Occipital lobe (tissue), 2 donors: ENCODE measurements around the gene PMFBP1. TPM values are rescaled to one million over a fixed set of nuclear protein-coding genes. Genes with fewer than 3 reads are reported as not detected.

ENCODE experiments used
- DNase-seq: peaks from one replicate; lab custom pipeline; 2025; lab: John Stamatoyannopoulos, UW
- total RNA-seq: library from RNA; depleted of rRNA; stranded (reverse); fragments of >200 nt; gene quantifications from one replicate; pipeline ENCODE4 v1.2.3, GENCODE V29; 2014

PMFBP1 gene
- total RNA-seq, 1 donor from 2014 or later: 2.5 TPM

DNA sequence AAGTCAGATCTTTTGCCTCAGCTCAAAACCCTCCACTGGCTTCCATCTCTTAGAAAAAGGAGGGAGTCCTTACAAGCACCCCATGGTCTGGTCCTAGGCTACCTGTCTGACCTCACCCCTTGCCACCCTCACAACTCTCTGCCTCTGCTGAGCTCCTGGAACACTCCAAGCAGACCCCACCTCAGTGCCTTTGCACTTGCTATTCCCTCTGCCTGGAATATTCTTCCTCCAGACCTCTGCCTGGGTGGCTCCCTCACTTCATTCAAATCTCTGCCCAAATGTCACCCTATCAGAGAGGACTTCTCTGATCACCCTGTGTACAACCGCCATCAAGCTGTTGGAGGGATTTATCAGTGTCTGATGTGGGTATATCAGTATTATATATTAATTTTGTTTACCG lies 37.4 kb downstream of the PMFBP1 start:
- no peak for DNase-seq

DNA sequence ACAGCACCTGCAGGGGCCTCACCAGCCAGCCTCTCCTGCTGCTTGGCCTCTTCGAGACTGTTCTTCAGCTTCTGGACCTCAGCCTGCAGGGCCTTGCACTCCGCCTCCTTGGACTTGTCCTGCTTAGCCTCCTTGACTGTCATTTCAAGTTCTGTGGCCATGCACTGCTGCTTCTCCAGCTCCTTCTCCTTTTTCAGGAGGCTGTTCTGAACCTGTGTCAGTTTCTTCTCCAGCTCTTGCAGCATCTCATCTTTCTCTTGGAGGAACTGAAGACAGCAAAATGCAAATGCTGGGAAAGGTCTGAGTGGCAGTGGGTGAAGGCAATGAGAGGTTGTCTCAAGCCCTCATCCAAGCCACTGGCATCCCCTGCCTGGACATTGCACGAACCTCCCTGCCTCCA lies 39.2 kb downstream of the PMFBP1 start:
- DNase-seq: no peak

DNA sequence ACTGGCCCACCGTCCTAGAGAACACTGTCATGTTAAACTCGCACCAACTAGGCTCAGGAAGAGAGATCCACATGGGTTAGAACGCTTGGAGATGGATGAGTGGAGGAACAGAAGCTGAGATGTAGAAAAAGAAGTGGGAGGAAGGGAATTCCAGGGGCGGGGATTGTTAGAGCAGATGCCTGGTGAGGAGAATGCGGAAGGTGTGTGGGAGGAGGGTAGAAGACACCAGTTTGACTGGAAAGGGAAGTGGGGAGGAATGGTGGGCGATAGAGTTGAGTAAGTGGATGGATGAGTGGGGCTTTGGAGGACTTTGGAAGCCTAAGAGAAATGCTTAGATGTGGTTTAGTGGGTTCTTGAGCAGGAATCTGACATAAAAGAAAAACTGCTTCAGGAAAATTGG lies 40.9 kb downstream of the PMFBP1 start:
- no peak for DNase-seq

DNA sequence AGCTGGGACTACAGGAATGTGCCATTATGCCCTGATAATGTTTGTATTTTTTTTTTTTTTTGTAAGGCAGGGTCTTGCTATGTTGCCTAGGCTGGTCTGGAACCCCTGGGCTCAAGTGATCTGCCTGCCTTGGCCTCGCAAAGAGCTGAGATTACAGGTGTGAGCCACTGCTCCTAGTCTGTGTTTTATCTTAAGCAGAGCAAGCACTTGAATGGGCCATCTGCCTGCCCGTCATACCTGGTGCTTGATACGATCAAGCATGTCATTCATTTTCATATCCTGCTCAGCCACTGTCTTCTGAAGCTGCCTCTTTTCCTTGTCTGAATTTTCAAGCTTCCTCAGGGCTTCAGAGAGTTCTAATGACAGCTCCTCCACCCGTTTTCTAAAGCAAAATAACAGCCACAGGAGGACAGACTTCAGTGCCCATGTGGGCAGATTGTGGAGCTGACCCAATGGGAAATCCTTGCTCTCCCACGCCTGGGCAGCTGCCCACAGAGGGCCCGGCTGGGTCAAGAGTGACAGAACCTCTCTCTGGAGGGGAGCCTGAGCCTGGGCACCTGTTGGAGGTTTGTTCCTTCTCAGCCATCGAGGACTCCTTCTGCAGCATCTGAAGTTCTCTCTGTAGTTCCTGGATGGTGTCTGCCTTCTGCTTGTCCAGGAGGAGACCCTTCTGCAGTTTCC lies 41.8 kb downstream of the PMFBP1 start:
- DNase-seq: no peak

DNA sequence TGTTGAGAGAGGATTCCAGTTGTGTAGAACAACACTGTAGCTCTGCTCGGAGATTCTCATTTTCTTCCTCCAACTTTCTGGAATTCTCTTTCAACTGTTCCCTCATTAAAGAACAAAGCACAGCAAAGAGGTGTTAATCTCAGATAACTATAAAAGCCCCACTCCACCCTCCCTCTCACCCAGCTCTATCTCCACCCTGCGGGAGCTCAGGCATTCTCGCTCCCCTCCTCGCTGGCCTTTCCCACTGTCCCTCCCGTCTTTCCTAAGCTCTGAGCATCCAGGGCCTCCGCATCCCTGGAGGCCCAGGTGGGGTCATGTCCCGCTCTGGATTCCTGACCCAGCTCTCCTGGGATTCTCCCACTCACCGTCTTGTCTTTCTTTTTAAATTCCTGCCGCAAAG lies 43.3 kb downstream of the PMFBP1 start:
- no peak for DNase-seq

DNA sequence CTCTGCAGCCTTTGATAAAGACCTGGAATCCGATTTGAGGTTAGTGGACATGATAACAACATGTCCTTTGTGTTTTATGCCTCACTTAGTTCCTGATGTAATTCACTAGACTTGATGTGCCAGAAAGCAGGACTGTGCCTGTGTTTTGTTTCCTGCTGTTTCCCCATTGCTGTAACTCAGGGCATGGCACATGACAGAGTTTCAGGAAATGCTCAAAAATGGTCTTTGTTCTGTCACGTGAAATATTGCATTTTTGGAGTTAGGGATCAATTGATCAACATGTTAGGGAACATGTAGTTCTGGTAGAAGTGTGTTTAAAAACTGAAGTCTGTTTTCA lies 45.6 kb downstream of the PMFBP1 start:
- DNase-seq: no peak

DNA sequence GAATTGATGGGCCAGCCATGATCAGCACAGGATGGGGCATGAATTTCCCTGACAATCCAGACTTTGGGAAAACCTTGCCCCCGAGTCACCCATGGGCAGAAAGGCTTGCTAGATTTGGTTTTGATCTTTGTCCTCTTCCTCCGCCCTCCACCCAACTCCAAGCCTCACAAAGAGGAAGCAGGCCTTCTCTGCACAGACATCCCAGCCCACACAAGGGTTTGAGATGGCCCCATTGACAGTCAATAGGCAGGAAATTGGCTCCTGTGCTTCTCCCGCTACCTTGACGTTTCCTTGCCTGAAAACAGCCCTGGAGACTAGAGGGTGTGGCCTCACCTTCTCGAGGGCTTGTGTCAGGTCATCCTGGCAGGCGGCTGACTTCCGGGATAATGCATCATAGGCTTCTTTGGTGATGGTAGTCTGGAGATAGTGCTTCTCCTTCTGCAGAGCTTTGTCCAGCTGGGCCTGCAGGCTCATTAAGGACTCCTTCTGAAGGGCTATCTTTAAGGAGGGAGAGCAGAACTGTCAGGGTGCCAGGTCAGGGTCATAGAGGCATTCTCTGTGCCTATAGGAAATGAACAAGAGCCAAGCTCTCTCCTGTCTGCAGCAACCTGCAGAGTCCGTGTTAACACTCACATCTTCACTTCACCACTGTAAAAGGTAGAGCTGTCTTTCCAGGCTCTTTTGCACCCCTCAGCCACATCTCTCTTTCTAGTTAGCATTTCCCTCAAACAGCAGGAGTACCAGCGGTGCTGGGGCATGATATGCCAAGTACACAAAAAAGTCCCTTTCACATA lies 46.1 kb downstream of the PMFBP1 start:
- DNase-seq: no peak

DNA sequence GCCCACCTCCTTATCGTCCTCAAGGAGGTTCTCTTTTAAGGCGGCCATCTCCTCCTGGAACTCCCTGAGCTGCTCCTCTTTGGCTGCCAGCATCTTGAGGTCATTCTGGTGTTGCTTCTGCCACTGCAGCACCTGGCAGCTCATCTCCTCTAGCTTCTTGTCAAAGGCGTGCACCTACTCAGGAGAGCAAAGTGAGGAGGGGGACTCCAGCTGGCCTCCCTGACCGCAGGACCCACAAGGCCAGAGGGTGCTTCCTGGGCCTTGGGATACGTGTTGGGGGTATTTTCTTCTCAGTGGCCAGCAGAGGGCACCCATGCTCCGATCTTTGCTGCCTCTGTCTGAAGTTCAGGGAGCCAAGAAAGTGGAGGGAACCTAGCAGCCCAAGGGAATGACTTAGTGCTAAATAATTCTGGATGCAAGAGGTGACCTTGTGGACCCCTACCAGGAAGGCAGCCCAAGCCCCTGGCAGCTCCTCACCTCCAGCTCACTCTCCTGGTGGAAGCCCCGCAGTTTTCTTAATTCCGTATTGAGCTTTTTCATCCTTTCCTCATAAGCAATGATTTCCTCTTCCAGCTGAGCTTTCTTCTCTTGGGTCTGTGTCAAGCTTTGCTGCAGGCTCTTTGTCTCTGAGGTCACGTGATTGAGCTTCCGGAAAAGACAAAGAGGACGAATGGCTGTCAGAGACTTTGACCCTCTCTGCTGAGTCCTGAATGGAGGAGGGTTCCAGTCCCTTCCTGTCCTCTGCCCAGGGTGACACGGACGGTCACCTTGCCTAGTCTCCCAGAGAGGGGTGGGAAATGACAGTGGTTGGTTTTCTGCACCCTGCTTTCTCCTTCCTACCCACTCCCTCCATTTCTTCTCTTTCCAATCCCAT lies 47.0 kb downstream of the PMFBP1 start:
- DNase-seq: peak; percentile 61

DNA sequence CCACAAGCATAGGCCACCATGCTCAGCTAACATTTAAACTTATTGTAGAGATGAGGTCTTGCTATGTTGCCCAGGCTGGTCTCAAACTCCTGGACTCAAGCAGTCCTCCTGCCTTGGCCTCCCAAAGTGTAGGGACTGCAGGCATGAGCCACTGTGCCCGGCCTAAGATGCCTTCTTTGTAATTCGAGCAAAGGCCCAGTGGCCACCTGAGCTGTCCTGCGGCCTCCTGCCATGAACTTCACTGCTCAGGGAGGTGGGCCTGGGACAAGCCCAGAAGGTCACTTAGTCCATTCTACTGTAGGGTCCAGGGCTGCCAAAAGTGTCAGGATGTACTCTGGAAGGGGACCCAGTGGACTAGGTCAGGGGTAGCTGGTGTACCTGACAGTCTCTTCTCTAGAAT lies 47.8 kb downstream of the PMFBP1 start:
- no peak for DNase-seq

DNA sequence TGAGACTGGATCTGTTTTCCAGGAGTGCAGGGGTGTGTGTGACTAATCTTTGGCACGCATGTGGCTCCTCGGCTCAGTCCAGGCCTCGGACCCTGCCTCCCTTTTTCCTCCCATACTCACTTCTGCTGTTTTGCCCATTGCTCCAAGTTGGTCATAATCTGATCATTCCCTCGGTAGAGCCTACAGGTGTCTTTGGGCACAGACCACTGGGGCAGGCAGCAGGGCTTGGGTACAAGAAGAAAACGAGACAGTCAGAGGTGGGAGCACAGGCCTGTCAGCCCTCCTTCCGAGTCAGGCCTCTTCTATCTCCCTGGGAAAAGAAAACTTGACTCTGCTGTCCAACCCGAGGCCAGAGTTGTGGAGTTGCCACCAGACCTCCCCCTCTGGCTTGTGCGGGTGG lies 48.5 kb downstream of the PMFBP1 start:
- no peak for DNase-seq

DNA sequence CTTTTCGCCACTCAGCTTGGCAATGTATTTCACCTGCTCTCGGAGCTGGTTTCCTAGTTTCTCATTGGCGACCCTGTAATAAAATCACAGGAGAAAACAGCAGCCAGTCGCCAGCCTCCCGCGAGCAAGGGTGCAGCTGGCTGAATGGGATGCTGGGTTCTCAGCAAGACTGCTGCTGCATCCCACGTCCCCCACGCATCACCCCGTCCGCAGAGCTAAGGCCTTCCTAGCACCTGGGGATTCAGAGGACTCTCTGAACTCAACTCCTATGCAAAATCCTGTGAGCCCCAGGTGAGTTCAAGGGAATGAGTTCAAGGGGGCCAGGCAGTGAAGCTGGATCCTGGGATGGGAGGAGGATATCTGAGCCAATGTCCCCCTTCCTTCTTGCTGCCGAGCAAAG lies 49.0 kb downstream of the PMFBP1 start:
- no peak for DNase-seq

DNA sequence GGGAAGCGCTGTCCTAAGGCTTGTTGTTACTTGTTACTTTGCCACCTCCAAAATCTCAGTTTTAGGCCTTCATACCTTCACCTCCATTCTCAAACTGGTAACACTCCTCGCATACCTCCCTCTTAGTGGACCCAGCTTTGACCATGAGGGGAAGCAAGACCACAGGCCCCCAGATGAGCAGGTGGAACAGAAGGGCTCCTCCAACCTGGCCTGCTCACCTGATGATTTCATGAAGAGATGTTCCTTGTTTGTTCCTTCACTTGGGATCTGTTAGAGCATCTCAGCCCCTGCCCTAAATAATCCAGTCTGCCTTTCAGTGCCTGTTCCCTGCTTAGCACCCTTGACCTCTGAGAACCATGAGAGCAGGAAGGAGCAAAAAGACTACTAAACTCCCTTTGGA lies 49.6 kb downstream of the PMFBP1 start:
- no peak for DNase-seq

DNA sequence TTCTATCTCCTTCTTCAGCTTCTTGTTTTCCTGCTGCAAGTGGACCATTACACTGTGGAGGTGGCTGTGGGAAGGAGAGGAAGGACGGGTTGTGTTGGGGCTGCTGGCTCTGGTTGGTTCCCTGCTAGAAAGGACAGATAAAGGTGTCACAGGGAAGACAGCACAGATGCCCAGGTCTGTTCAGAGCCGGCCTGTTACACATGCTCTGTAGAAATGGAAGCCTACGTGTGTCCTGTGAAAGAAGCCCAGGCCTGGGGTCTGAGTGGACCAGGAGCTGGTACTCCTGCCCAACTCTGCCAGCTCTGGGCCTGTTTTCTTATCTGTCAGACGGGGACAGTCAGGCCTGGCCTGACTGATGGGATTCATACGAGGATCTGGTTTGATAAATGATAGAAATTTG lies 51.9 kb downstream of the PMFBP1 start:
- DNase-seq: no peak

DNA sequence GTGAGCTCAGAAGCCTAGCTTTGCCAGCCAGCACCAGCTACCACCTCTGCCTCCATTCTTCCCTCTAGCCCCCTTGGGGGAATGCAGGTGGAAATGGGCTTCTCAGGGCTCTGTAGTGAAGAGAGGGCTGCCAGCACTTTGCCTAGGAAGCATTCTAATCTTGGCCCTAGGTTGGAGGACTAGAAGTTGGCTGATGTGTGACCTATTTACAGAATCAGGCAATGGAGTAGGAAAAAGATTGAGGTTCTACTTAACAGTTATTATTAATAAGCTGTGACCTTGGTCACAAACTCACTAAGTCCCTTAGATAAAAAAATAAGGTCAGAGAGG lies 58.4 kb downstream of the PMFBP1 start:
- DNase-seq: no peak

DNA sequence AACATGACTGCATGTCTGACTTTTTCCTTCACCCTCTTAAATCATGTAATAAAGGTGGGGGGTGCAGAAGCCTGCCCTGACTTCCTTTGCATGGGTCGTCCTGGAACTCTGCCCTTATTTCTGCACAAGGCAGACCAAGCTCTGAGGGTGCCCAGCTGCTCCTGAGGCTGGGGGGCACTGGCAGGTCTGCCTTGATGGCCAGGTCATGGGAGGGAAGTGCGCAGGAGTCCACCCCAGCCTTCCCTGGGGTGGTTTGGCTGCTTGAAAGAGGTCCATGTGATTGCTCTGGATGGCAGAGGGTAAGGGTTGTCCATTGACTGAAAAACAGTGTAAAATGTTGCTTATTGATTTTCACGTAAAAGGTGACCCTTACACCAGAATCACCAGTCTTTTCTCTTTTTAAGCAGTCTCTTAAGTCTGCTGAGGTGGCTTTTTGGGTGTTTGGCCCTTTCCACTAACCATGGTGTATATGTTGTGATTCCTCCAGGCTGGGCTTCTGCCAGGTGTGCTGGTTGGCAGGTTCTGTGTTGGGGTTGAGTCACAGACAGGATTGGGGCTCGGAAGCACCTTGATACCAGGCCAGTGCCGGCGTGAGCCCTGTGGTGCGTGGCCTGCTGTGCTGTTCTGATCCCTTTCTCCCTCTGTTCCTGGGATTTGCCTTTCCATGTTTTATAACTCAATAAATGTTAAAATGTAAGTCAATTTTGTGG lies 58.9 kb downstream of the PMFBP1 start:
- no peak for DNase-seq

DNA sequence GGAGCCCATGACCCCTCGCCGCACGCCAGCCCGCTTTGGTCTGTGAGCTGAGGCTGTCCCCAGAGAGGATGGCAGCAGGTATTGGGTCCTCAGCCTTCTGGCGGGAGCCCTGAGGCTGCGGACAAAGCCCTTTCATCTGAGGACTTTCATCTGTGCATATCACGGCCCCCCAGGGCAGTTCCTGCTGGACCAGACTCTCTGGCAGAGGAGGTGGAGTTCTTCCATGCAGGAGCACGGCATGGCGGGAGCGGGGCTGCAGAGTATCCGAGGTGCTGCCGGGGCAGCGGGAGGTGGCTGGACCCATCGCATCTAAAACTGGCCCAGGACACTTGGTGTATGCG lies 59.5 kb downstream of the PMFBP1 start:
- DNase-seq: no peak

DNA sequence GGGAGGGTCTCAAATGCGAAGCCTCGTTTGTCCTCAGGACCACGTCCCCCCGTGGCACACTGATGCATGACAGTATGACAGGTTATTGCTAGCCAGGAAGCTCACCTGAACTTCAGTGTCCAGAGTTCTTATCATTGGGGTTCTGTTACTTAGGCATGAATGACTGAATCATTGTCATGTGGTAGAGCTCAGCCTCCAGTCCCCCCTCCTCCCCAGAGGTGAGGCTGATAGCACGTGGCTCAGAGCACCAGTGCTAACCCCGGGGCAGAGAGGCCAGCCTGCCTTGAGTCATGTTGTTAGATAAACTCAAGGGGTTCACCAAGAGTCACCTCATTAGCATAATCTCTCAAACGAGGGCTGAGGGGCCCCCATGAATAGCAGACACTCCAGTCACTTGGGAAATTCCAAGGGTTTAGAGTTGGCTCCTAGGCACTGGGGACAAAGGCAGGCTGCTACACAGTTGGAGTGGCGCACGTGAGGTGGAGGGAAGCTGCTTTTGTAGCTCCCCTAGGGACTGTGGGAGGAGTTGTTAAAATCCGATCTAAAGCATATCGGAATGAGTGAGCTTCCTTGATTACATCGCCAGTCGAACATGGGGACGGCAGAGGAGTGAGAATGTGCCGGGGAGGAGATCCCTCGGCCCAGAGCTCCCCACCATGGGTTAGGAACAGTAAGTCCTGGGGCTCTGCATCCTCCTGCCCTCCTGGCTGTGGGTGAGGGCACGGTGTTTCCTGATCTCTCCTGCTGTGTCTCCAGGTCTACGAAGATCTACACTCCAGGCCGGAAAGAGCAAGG lies 60.1 kb downstream of the PMFBP1 start:
- no peak for DNase-seq

DNA sequence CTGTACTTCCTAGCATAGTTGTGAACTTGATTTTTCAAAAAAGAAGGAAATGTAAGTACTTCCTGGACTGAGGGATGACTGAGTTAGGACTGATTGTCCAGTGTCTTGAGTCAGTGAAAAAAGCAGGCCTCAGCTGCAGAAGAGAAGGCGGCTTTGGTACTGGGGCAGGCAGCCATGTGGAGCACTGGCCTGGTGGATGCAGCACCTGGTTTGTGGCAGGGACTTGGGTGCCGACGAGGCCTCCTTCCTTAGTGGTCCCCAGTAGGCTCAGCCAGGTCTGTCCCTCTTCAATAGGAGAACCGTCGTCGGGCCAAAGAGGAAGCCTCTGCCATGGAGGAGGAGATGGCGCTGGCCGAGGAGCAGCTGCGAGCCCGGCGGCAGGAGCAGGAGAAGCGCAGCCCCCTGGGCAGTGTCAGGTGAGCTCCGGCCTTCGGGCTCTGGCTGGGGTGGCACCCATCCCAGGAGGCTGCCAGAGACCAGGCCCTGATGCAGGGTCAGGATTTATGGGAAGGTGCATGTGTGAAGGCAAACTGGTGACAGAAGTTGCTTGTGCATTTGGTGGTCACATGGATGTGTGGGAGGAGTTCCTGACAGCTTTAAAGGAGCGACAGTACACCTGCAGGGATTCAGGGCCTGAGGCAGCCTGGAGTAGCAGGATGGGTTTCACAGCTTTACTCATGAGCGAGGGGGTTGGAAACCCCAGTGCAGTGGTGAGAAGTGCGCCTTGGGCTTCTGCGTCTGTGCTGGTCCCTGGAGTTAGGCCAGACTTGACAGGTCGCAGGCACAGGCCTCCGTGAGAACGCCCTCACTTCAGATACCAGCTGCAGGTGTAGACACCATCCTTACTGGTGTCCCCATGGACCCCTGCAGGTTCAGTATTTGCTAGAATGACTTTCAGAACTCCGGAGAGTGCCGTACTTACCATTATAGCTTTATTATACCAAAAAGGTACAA lies 61.0 kb downstream of the PMFBP1 start:
- no peak for DNase-seq

DNA sequence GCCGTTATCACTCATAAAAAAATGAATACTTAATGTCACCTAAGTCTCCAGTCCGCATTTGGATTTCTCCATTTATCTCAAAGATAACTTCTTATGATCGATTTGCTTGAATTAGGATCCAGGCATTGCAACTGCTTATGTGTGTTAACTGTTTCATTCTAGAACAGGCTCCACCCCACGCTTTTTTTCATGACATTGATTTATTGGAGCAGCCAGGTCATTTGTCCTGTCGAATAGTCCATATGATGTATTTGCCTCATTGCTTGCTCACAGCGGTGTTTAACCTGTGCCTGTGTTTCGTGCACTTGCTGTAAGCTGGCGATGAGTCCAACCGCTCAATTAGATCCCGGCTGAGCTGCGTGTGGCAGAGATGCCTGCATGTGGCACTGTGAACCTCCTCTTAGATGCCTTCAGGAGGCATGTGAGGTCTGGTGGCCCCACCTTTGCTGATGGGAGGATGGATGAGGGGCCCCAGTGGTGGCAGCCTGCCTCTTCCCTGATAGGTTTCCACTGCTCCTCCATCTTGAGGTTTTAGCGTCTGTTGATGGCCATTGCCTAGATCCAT lies 61.9 kb downstream of the PMFBP1 start:
- DNase-seq: no peak

DNA sequence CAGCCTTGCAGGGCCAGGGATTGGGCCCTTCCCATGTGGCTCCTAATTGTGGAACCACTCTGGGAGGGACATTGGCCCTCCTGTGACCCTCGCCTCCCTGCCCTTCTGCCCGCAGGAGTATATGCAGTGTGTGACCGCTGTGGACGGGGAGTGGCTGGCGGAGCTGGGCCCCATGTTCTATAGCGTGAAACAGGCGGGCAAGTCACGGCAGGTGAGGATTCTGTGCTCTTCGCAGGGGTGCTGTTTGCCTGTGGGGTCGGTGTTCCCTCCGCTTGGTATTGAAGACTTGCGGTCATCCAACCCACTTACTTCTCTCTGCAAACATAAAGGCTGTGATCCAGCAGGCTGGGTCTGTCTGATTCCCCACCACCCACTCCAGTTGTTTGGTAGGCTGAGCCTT lies 62.7 kb downstream of the PMFBP1 start:
- DNase-seq: no peak
